H9 (cell line): ENCODE measurements around the gene MYMK. TPM values are rescaled to one million over a fixed set of nuclear protein-coding genes. Genes with fewer than 3 reads are reported as not detected.

Source experiments
- DNase-seq: peaks from one replicate; pipeline ENCODE4 v3.0.0-alpha.2; 2017
- H2AFZ ChIP-seq: one replicate; pipeline ENCODE4 v1.6.1; 2013; ENCODE audit warnings: mild to moderate bottlenecking, low read length, control low read depth, moderate library complexity
- H2AK5ac ChIP-seq: 2 replicates; pipeline ENCODE4 v1.6.1; 2013; ENCODE audit warnings: low read length, control low read depth, mixed read lengths; ENCODE audit not compliant: insufficient read length
- H2BK120ac ChIP-seq: one replicate; pipeline ENCODE4 v1.6.1; 2013; ENCODE audit warnings: low read depth, mild to moderate bottlenecking, low read length, control low read depth, inconsistent platforms; ENCODE audit not compliant: poor library complexity, severe bottlenecking
- H2BK12ac ChIP-seq: 2 replicates; pipeline ENCODE4 v1.6.1; 2013; ENCODE audit warnings: low read length, control low read depth, mixed read lengths, low read depth; ENCODE audit not compliant: insufficient read length
- H2BK15ac ChIP-seq: 2 replicates; pipeline ENCODE4 v1.6.1; 2013; ENCODE audit warnings: low read depth, low read length, control low read depth
- H2BK20ac ChIP-seq: one replicate; pipeline ENCODE4 v1.6.1; 2013; ENCODE audit warnings: low read depth, mild to moderate bottlenecking, low read length, control low read depth, inconsistent platforms; ENCODE audit not compliant: poor library complexity, severe bottlenecking
- H2BK5ac ChIP-seq: 2 replicates; pipeline ENCODE4 v1.6.1; 2013; ENCODE audit warnings: low read length, control low read depth, mixed read lengths; ENCODE audit not compliant: insufficient read length
- H3K14ac ChIP-seq: 2 replicates; pipeline ENCODE4 v1.6.1; 2013; ENCODE audit warnings: low read length, control low read depth; ENCODE audit not compliant: insufficient read depth
- H3K18ac ChIP-seq: 2 replicates; pipeline ENCODE4 v1.6.1; 2013; ENCODE audit warnings: low read depth, mild to moderate bottlenecking, mixed read lengths, low read length, control low read depth; ENCODE audit not compliant: insufficient read length
- H3K23ac ChIP-seq: 2 replicates; pipeline ENCODE4 v1.6.1; 2013; ENCODE audit warnings: low read length, control low read depth, mixed read lengths, low read depth; ENCODE audit not compliant: insufficient read length
- H3K23me2 ChIP-seq: 2 replicates; pipeline ENCODE4 v1.6.1; 2013; ENCODE audit warnings: low read depth, mild to moderate bottlenecking, mixed read lengths, low read length, control low read depth; ENCODE audit not compliant: insufficient read length, poor library complexity, severe bottlenecking
- H3K27ac ChIP-seq: 2 replicates; pipeline ENCODE4 v1.5.1; 2013; ENCODE audit warnings: low read length, control low read depth, mixed read lengths, low read depth; ENCODE audit not compliant: insufficient read length
- H3K27me3 ChIP-seq: 2 replicates; pipeline ENCODE4 v1.6.1; 2013; ENCODE audit warnings: low read length, control low read depth, inconsistent platforms; ENCODE audit not compliant: insufficient read depth
- H3K4ac ChIP-seq: 2 replicates; pipeline ENCODE4 v1.6.1; 2013; ENCODE audit warnings: low read depth, mild to moderate bottlenecking, control low read depth, inconsistent platforms, low read length, moderate library complexity
- H3K4me1 ChIP-seq: 2 replicates; pipeline ENCODE4 v1.6.1; 2013; ENCODE audit warnings: low read length, control low read depth, inconsistent platforms; ENCODE audit not compliant: insufficient read depth
- H3K4me2 ChIP-seq: 2 replicates; pipeline ENCODE4 v1.6.1; 2013; ENCODE audit warnings: low read length, control low read depth, mixed read lengths; ENCODE audit not compliant: insufficient read length, insufficient read depth
- H3K56ac ChIP-seq: 2 replicates; pipeline ENCODE4 v1.6.1; 2013; ENCODE audit warnings: low read depth, mild to moderate bottlenecking, mixed read lengths, low read length, control low read depth; ENCODE audit not compliant: insufficient read length
- H3K79me1 ChIP-seq: 2 replicates; pipeline ENCODE4 v1.6.1; 2013; ENCODE audit warnings: low read depth, mild to moderate bottlenecking, moderate library complexity, low read length, control low read depth, inconsistent platforms; ENCODE audit not compliant: insufficient read depth, poor library complexity, severe bottlenecking
- H3K79me2 ChIP-seq: 2 replicates; pipeline ENCODE4 v1.6.1; 2013; ENCODE audit warnings: low read length, control low read depth, inconsistent platforms; ENCODE audit not compliant: insufficient read depth
- H3K9ac ChIP-seq: 2 replicates; pipeline ENCODE4 v1.6.1; 2013; ENCODE audit warnings: low read length, control low read depth, mixed read lengths; ENCODE audit not compliant: insufficient read length; ENCODE audit errors: extremely low read depth
- H3K9me3 ChIP-seq: one replicate; pipeline ENCODE4 v1.6.1; 2013; ENCODE audit warnings: low read depth, low read length, inconsistent platforms; ENCODE audit not compliant: control insufficient read depth
- H3T11ph ChIP-seq: one replicate; pipeline ENCODE4 v1.6.1; 2013; ENCODE audit warnings: mild to moderate bottlenecking, low read length, control low read depth, inconsistent platforms
- H4K20me1 ChIP-seq: one replicate; pipeline ENCODE4 v1.6.1; 2013; ENCODE audit not compliant: control insufficient read depth, insufficient read length, insufficient read depth
- H4K5ac ChIP-seq: 2 replicates; pipeline ENCODE4 v1.6.1; 2013; ENCODE audit warnings: low read depth, mild to moderate bottlenecking, mixed read lengths, low read length, control low read depth; ENCODE audit not compliant: insufficient read length
- H4K8ac ChIP-seq: replicated peaks from 2 replicates; pipeline ENCODE4 v1.6.1; 2013; ENCODE audit warnings: low read length, control low read depth, mixed read lengths, low read depth; ENCODE audit not compliant: insufficient read length
- H4K91ac ChIP-seq: 2 replicates; pipeline ENCODE4 v1.6.1; 2013; ENCODE audit warnings: low read depth, mild to moderate bottlenecking, moderate library complexity, mixed read lengths, low read length, control low read depth; ENCODE audit not compliant: insufficient read length
- H3K27ac Mint-ChIP-seq, 3 experiments: 2 replicates in 2 of 3; 3 replicates in 1 of 3; pipeline ENCODE4 v1.8.0; 2020 to 2021; ENCODE audit warnings: mixed read lengths in 3 of 3, mild to moderate bottlenecking in 1 of 3, moderate library complexity in 1 of 3
- H3K27me3 Mint-ChIP-seq: 2 replicates; pipeline ENCODE4 v1.8.0; 2021; ENCODE audit warnings: low read depth, mild to moderate bottlenecking, moderate library complexity, mixed read lengths
- H3K36me3 Mint-ChIP-seq, 3 experiments: 2 replicates in 2 of 3; 3 replicates in 1 of 3; pipeline ENCODE4 v1.8.0; 2020 to 2021; ENCODE audit warnings: low read depth in 3 of 3, mixed read lengths in 3 of 3; ENCODE audit not compliant: insufficient read depth in 1 of 3
- H3K4me1 Mint-ChIP-seq, 2 experiments: 2 replicates each; pipeline ENCODE4 v1.8.0; 2020; ENCODE audit warnings: mixed read lengths in 2 of 2
- H3K4me3 Mint-ChIP-seq, 2 experiments: 2 replicates in 1 of 2; 3 replicates in 1 of 2; pipeline ENCODE4 v1.8.0; 2020 to 2021; ENCODE audit warnings: mild to moderate bottlenecking in 2 of 2, mixed read lengths in 2 of 2, moderate library complexity in 1 of 2
- H3K9me3 Mint-ChIP-seq, 2 experiments: 2 replicates in 1 of 2; 3 replicates in 1 of 2; pipeline ENCODE4 v1.8.0; 2020; ENCODE audit warnings: mild to moderate bottlenecking in 2 of 2, mixed read lengths in 2 of 2, moderate library complexity in 1 of 2
- WGBS: extraction: QIAGEN DNeasy Blood & Tissue Kit; methylation state at CpG from one replicate; pipeline ENCODE4 v1.1.7; 2013; ENCODE audit warnings: missing lambda C conversion rate, low lambda C conversion rate, mixed read lengths; ENCODE audit not compliant: insufficient read length; ENCODE audit errors: extremely low coverage; 5-methylcytosine and 5-hydroxymethylcytosine counted together
- total RNA-seq: library from RNA; stranded (reverse); gene quantifications from 2 replicates; pipeline ENCODE4 v1.2.1, GENCODE V29; 2021
- TF ChIP-seq, protein P1 (sequence below): fragments of 200-600 bp; sonication (generic); conservative IDR thresholded peaks from 3 replicates; pipeline ENCODE4 v1.8.0; 2021; ENCODE audit warnings: antibody characterized with exemption, mild to moderate bottlenecking

Gene MYMK
- total RNA-seq, 1 experiment from 2014 or later, result not detected

DNA sequence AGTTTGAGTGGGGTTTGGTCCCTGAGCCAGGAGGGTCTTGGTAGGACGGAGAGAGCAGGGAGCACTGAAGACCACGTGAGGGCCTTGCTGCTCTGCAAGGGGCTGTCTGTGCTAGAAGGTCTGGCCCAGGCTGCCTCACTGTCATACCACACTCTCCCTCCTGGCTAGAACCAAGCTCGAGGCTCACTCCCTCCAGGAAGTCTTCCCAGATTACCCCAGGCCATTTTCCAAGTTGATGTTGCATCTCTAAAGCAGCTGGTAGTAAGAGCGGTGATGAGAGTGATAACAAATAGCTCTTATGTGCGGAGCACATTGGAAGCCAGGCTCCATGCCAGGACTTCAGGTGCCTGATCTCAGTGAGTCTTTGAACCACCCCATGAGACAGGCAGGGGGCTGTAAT is 6.6 kb downstream of the MYMK start:
- no CpG with 5 or more reads among the region's 5 CpGs for WGBS
- Histone ChIP-seq H3K79me1 (no peaks in the 10 kb centered on the region), H2BK12ac (no peak overlapping the region), H3K79me2 (no peaks in the 10 kb centered on the region), H4K20me1 (no peaks in the 10 kb centered on the region), H3K18ac (no peak overlapping the region), H3K27me3 (no peaks in the 10 kb centered on the region), H2BK5ac (no peak overlapping the region), H2AK5ac (no peak overlapping the region), H3K23ac (no peak overlapping the region), H3T11ph (no peak overlapping the region), H2AFZ (no peak overlapping the region), H3K4me1 (no peaks in the 10 kb centered on the region), H2BK15ac (no peak overlapping the region), H3K23me2 (no peaks in the 10 kb centered on the region), H3K9ac (no peak overlapping the region), H3K27ac (no peak overlapping the region), H3K56ac (no peak overlapping the region), H4K8ac (no peak overlapping the region), H2BK20ac (no peak overlapping the region), H3K4ac (no peak overlapping the region), H3K14ac (no peak overlapping the region), H2BK120ac (no peak overlapping the region), H4K5ac (no peak overlapping the region), H3K4me2 (no peak overlapping the region), H4K91ac (no peak overlapping the region), H3K9me3 (no peaks in the 10 kb centered on the region)
- H3K9me3 Mint-ChIP-seq, result no peaks in the 10 kb centered on the region
- peak overlapping the region in 1 of 3 experiments; percentile 19; a peak in 1 of 7 replicates for H3K27ac Mint-ChIP-seq
- peaks cover 7% of the 10 kb centered on the region for H3K27me3 Mint-ChIP-seq
- H3K4me3 Mint-ChIP-seq, result no peak overlapping the region
- no peaks in the 10 kb centered on the region for H3K36me3 Mint-ChIP-seq
- DNase-seq, result no peak
- H3K4me1 Mint-ChIP-seq, result peaks cover 0 to 6% of the 10 kb centered on the region in 2 experiments; a peak in 1 of 4 replicates
- TF ChIP-seq, protein P1, sequence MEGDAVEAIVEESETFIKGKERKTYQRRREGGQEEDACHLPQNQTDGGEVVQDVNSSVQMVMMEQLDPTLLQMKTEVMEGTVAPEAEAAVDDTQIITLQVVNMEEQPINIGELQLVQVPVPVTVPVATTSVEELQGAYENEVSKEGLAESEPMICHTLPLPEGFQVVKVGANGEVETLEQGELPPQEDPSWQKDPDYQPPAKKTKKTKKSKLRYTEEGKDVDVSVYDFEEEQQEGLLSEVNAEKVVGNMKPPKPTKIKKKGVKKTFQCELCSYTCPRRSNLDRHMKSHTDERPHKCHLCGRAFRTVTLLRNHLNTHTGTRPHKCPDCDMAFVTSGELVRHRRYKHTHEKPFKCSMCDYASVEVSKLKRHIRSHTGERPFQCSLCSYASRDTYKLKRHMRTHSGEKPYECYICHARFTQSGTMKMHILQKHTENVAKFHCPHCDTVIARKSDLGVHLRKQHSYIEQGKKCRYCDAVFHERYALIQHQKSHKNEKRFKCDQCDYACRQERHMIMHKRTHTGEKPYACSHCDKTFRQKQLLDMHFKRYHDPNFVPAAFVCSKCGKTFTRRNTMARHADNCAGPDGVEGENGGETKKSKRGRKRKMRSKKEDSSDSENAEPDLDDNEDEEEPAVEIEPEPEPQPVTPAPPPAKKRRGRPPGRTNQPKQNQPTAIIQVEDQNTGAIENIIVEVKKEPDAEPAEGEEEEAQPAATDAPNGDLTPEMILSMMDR, result no peak
